Epithelial cell of esophagus (primary cell): ENCODE data around the gene SEMA5A.
A peak's percentile ranks its signal among the peaks of the same experiment; 100 is the strongest.

Experiments used
- DNase-seq: peaks from one replicate; pipeline ENCODE4 v3.0.0; 2010; ENCODE audit warnings: low read depth
- H3K4me3 ChIP-seq: 2 replicates; pipeline ENCODE4 v1.5.1; 2011; ENCODE audit warnings: mild to moderate bottlenecking, low read length, control low read depth
- CTCF ChIP-seq: IDR thresholded peaks from 2 replicates; pipeline ENCODE4 v1.5.1; 2011; ENCODE audit warnings: low read depth, mild to moderate bottlenecking, low read length, control low read depth, inconsistent platforms; ENCODE audit not compliant: insufficient read depth; ENCODE audit errors: missing control alignments

Gene SEMA5A

GRCh38 chr5:9533096-9533495 lies 12.8 kb downstream of the SEMA5A start:
- no peak overlapping the region for H3K4me3 ChIP-seq
- no peak for TF ChIP-seq CTCF
- no peak for DNase-seq

GRCh38 chr5:9529513-9529912 lies 16.4 kb downstream of the SEMA5A start:
- H3K4me3 ChIP-seq, result no peak overlapping the region
- DNase-seq, result no peak
- no peak for TF ChIP-seq CTCF

- no peak overlapping the region for H3K4me3 ChIP-seq
- DNase-seq, result no peak
- TF ChIP-seq CTCF, result no peak
Observed at GRCh38 chr5:9529041-9529480, 16.8 kb downstream of the SEMA5A start.

GRCh38 chr5:9524941-9525340 lies 20.9 kb downstream of the SEMA5A start:
- no peak overlapping the region for H3K4me3 ChIP-seq
- no peak for DNase-seq
- no peak for TF ChIP-seq CTCF

GRCh38 chr5:9523090-9523823 lies 22.6 kb downstream of the SEMA5A start:
- peak; percentile 41 for DNase-seq
- TF ChIP-seq CTCF, result no peak
- no peak overlapping the region for H3K4me3 ChIP-seq

- TF ChIP-seq CTCF, result no peak
- no peak overlapping the region for H3K4me3 ChIP-seq
- no peak for DNase-seq
Observed at GRCh38 chr5:9519537-9519936, 26.3 kb downstream of the SEMA5A start.

GRCh38 chr5:9516591-9516990 lies 29.3 kb downstream of the SEMA5A start:
- H3K4me3 ChIP-seq, result no peak overlapping the region
- no peak for TF ChIP-seq CTCF
- DNase-seq, result peak; percentile 11
